ENCODE measurements around the gene KRTAP9-4.

DNA sequence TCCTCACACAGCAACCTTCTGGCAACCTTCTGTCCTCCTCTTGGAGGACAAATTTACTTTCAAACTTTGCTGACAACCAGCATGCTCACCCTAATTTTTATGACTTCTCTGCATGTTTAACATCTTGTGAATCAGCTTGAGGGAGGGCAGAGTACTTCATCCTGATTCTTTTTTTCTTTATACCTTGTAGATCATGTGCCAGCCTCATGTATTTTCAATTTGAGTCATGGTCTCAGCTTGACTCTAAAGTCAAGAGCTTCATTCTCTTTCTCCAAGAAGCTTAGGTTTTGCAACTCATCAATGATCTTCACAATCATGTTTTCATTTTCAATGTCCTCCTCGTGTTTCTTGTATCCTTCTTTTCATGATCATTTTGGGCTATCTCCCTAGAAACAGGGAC, 22.4 kb downstream of the KRTAP9-4 start:
- TF ChIP-seq, protein P1, sequence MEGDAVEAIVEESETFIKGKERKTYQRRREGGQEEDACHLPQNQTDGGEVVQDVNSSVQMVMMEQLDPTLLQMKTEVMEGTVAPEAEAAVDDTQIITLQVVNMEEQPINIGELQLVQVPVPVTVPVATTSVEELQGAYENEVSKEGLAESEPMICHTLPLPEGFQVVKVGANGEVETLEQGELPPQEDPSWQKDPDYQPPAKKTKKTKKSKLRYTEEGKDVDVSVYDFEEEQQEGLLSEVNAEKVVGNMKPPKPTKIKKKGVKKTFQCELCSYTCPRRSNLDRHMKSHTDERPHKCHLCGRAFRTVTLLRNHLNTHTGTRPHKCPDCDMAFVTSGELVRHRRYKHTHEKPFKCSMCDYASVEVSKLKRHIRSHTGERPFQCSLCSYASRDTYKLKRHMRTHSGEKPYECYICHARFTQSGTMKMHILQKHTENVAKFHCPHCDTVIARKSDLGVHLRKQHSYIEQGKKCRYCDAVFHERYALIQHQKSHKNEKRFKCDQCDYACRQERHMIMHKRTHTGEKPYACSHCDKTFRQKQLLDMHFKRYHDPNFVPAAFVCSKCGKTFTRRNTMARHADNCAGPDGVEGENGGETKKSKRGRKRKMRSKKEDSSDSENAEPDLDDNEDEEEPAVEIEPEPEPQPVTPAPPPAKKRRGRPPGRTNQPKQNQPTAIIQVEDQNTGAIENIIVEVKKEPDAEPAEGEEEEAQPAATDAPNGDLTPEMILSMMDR (IDR thresholded peaks at IDR 0.05 in 8 of 11, conservative IDR thresholded peaks at IDR 0.05 in 3 of 11), result no peak
- no peak for TF ChIP-seq POLR2A (IDR thresholded peaks at IDR 0.05)
- TF ChIP-seq POLR2AphosphoS5 (IDR thresholded peaks at IDR 0.05), result no peak
